Measurements from ENCODE around the gene GALNT14.

Gene GALNT14

GRCh38 chr2:31086590-31086989 is 51.6 kb downstream of the GALNT14 start:
- no peak for DNase-seq (ENCODE audit: low read depth)

- DNase-seq (ENCODE audit: low read depth): no peak
Measured at GRCh38 chr2:31083234-31083993, 54.8 kb downstream of the GALNT14 start.

GRCh38 chr2:31082002-31082401 is 56.2 kb downstream of the GALNT14 start:
- DNase-seq (ENCODE audit: low read depth): no peak

- no peak for DNase-seq (ENCODE audit: low read depth)
Measured at GRCh38 chr2:31081492-31081891, 56.7 kb downstream of the GALNT14 start.

GRCh38 chr2:31080361-31080760 is 57.9 kb downstream of the GALNT14 start:
- no peak for DNase-seq (ENCODE audit: low read depth)

GRCh38 chr2:31079665-31080064 is 58.6 kb downstream of the GALNT14 start:
- DNase-seq (ENCODE audit: low read depth): no peak

GRCh38 chr2:31078579-31079105 is 59.6 kb downstream of the GALNT14 start:
- DNase-seq (ENCODE audit: low read depth): no peak

GRCh38 chr2:31078011-31078410 is 60.2 kb downstream of the GALNT14 start:
- DNase-seq (ENCODE audit: low read depth): no peak

- DNase-seq (ENCODE audit: low read depth): no peak
Measured at GRCh38 chr2:31075941-31076590, 62.2 kb downstream of the GALNT14 start.

- no peak for DNase-seq (ENCODE audit: low read depth)
Measured at GRCh38 chr2:31075431-31075830, 62.8 kb downstream of the GALNT14 start.

- no peak for DNase-seq (ENCODE audit: low read depth)
Measured at GRCh38 chr2:31071741-31072140, 66.5 kb downstream of the GALNT14 start.

- no peak for DNase-seq (ENCODE audit: low read depth)
Measured at GRCh38 chr2:31070339-31071125, 67.7 kb downstream of the GALNT14 start.

- no peak for DNase-seq (ENCODE audit: low read depth)
Measured at GRCh38 chr2:31069643-31070325, 68.5 kb downstream of the GALNT14 start.

- DNase-seq (ENCODE audit: low read depth): no peak
Measured at GRCh38 chr2:31067259-31067658, 71.0 kb downstream of the GALNT14 start.

- DNase-seq (ENCODE audit: low read depth): no peak
Measured at GRCh38 chr2:31066551-31066950, 71.7 kb downstream of the GALNT14 start.

GRCh38 chr2:31066086-31066485 is 72.2 kb downstream of the GALNT14 start:
- DNase-seq (ENCODE audit: low read depth): no peak

GRCh38 chr2:31065356-31065755 is 72.9 kb downstream of the GALNT14 start:
- DNase-seq (ENCODE audit: low read depth): no peak

GRCh38 chr2:31060397-31060796 is 77.8 kb downstream of the GALNT14 start:
- DNase-seq (ENCODE audit: low read depth): no peak

GRCh38 chr2:31058096-31059035 is 79.9 kb downstream of the GALNT14 start:
- no peak for DNase-seq (ENCODE audit: low read depth)

- no peak for DNase-seq (ENCODE audit: low read depth)
Measured at GRCh38 chr2:31057691-31058090, 80.5 kb downstream of the GALNT14 start.

- no peak for DNase-seq (ENCODE audit: low read depth)
Measured at GRCh38 chr2:31055938-31056337, 82.3 kb downstream of the GALNT14 start.
